Measurements from ENCODE around the gene KIFC3.
"Not testable (repeated sequence)": the region's sequence is repeated elsewhere in the genome, so short reads cannot be mapped to it uniquely, and the experiment has no call there.

The KIFC3 gene

DNA sequence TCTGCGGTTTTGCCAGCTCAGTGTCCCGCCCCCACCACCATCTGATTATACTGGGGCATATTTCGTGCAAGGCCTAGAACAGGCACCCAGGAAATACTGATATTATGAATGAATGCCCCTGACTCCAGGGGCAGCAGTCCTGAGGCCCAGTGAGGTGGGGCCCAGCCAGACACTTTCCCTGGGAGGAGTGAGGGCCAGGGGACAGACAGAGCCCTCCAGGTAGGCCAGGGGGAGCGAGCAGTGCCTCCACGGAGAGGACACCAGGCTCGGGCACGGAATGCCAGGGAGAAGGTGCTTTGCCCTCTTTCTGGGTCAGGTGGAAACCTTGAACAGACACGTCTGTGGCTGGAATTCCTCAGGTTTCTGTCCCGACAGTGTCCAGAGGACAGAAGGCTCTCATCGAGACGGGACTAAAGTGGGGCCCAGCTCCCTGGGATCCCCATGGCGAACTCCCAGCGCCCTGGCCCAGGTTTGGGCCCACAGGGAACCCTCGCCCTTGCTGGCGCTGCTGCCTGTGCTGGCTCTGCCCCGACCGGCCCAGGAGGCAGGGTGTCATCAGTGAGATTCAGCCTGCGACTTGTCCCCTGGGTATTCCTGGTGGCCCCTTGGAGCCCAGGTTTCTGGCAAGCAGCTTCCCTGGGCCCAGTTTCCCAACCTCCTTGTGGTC, 62.4 kb downstream of the KIFC3 start:
- DNase-seq (ENCODE audit: low spot score), result no peak

DNA sequence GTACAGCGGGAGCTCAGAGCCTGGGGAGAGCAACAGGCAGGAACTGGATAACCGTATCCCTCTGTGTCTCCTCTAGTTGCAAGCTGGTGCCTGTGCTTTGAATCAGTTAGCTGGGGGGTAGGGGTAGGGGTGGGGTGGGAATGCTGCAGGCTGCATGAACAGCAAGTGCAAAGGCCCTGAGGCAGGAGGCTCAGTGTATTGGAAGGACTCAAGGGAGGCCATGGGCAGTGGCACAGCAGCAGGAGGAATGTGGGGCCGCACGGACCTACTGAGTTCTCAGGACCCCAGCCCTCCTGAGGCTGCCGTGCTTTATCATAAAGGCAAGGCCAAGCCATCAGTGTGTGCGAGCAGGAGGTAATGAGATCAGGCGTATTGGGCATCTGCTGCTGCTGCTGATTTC, 63.4 kb downstream of the KIFC3 start:
- DNase-seq (ENCODE audit: low spot score), result no peak

DNA sequence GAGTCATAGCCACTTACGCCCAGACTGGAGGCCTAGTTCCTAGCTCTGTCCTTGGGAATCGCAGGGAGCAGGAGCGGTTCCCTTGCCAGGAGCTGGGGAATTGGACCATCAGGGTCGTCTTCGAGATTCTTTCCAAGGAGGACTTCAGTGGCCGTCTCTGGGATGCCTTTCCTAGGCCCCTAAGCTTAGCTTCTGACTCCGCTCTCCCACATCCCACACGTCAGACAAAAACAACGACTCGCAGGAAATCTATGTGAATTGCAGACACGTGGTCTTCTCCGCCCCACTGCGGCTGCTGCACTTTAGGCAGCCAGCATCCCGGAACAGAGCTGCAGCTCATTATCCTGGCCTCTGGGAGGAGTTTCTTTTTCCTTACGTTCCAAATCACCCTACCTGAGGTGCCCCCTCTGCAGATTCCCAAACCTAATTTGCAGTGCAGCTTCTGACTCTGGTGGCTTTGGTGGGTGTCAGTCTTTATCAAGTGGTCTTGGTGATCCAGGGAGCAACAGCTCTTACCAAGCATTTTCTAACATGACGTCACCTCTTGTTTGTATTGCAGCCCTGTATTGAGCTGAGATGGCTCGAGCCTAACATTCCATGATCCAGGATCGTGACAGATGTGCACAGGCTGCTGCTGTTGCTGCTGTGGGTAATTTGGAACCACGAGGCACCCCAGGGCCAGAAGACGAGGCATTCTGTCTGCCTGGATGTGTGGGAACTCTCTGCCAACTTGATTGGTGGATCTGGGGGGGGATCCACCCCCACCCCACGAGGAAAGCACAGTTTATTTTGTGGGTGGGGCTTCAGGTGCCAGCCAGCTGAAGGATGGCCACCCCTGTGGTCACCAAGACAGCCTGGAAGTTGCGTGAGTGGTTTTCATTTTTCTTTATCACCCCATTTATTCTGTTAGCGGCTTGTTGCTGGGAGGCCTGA, 65.6 kb downstream of the KIFC3 start:
- peak; percentile 72 for DNase-seq (ENCODE audit: low spot score)

DNA sequence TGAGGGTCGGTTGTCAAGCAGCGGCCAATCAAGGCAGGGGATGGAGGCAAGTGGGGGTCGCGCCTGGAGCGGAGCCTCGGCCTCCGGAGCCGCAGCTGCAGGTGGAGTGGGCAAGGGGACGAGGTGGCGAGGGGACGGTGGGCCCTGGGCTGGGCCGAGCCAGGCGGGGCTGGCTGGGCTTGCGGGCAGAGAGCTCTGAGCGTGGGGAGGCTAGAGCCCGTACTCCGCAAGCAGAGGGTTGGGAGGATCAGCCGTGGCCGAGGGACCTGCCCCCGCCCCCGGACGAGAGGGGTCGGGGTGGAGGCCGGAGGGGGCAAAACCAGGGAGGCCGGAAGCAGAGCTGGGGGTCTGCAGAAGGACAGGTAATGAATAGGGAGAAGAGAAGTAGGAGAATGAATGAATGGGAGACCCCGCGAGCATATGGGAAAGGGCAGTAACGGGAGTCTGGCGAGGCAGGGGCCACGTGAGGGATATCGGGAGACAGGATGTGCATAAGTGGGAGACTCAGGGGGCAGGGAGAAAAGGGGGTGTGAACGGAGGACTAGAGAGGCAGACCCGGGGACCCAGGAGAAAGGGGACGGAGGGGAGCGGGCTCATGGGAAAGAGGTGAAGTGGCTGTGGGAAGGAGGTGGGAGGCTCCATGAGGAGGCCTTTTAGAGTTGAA, 66.4 kb downstream of the KIFC3 start, which contains the start of gene KATNB1:
KATNB1 (plus strand) TSS at position 16 of the 664 bp plus-strand sequence. CDS start 1,474 bp downstream, outside the sequence.
- peak; percentile 5 for DNase-seq (ENCODE audit: low spot score)

DNA sequence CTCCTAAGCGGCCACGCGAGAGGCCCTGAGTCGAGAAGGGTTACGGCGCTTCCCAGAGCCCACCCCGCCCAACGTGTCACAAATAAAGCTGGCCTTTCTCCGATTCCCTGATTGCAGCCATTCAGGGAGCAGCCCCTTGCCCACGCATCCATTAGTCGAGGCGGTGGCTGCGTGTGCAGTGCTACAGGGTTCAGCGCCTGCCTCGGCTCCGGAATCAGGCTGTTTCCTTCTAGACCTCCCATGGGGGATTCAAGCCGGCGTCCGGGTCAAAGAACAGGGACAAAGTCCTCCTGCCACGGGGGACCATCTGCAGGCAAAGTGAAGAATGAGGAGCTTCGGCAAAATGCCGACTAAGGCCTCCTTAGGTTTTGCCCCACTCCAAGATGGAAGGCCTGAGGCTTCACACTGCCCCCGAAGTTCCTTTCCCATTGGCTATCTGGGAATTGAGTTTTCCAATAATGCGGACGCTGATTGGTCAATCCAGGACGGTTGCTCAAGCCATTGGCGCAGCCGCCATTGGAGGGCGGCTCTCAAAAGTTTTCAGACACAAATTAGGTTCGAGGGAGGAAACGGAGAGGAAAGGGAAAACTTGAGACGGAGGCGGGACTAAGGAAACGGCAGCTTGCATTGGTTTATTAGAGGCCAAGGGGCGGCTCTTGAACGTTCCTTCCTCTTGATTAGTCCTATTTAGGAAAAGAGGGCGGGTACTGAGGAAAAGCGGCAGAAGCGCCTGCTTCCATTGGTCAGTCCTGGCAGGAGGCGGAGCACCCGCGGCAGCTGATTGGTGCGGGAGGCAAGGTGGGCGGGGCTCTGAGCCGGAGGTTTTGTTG, 67.2 kb downstream of the KIFC3 start:
- peak; percentile 95 for DNase-seq (ENCODE audit: low spot score)

DNA sequence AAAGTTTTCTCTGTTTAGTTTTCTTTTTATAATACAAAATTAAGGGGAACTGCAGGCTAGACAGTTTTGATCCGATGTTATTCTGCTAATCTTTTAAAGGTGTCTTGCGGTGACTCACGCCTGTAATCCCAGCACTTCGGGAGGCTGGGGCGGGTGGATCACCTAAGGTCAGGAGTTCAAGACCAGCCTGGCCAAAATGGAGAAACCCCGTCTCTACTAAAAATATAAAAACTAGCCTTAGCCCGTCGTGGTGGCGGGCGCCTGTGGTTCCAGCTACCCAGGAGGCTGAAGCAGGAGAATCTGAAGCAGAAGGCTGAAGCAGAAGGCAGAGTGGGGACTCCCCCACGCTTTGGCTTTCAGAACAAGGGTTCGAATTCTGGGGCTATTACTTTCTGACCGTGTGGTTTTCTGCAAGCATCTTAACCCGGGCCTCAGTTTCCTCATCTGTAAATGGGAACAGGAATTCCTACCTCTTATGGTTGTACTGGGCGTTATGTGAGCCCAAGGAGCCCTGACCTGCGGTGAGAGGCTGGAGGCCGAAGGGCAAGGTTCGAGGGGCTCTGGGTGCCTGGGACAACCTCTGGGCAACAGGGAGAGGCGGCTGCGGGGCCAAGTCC, 67.9 kb downstream of the KIFC3 start:
- no peak for DNase-seq (ENCODE audit: low spot score)

DNA sequence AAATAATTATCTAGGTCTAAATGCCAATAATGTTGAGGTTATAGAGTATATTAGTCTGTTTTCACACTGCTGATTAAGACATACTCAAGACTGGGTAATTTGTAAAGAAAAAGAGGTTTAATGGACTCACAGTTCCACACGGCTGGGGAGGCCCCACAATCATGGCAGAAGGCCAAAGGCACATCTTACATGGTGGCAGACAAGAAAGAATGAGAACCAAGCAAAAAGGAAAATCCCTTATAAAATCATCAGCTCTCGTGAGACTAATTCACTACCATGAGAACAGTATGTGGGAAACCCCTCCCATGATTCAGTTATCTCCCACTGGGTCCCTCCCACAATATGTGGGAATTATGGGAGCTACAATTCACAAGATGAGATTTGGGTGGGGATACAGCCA, 69.6 kb downstream of the KIFC3 start:
- no peak for DNase-seq (ENCODE audit: low spot score)

DNA sequence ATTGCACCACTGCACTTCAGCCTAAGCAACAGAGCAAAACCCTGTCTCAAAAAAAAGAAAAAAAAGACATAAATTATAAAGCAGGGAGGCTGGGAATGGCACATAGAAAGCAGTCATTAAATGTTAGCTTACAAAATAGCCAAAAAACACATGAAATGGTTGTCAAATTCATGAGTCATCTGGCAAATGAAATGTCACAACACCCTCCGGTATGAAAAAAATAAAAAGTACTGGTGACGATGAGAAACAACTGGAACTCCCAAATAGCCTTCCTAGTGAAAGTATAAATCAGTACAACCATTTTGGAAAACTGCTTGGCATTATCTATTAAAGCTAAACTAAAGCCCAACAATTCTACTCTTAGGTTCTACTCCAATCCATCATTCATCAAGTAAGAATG, 70.3 kb downstream of the KIFC3 start:
- no peak for DNase-seq (ENCODE audit: low spot score)

DNA sequence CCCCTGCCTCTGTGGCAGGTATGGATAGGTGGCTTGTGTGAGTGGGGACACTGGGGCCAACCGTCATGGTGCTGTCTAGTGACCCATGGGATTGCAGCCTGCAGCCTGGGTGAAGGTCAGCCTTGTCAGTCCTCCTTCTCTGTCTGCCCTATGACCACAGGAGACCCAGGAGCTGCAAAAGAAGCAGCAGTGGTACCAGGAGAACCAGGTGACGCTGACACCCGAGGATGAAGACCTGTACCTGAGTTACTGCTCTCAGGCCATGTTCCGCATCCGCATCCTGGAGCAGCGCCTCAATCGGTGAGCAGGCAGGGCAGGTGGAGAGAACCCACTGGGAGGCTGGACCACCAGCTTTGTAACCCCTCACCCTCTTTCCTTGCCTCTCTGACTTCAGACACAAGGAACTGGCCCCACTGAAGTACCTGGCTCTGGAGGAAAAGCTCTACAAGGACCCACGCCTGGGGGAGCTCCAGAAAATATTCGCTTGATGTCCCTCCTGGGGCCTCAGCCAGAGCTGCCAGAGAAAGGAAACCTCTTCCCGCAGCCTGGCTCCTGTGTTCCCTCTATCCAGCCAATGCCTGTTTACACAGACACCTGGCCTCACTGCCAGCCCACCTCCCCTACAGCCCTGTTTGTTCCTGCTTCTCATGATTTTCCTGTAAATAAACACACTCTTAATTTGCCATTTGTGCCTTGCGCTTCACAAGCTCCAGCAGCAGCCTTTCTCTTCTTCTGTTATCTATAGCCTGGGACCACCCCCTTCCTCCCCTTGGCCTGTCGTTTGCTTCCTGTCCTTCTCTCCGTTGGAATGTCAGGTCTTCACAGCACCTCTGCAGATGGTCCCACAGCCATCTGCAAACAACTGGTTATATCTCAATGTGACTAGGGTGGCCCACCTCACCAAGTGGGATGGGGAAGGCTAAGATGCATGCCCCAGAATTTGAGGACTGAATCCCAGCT, 71.2 kb downstream of the KIFC3 start:
- peak; percentile 3 for DNase-seq (ENCODE audit: low spot score)

DNA sequence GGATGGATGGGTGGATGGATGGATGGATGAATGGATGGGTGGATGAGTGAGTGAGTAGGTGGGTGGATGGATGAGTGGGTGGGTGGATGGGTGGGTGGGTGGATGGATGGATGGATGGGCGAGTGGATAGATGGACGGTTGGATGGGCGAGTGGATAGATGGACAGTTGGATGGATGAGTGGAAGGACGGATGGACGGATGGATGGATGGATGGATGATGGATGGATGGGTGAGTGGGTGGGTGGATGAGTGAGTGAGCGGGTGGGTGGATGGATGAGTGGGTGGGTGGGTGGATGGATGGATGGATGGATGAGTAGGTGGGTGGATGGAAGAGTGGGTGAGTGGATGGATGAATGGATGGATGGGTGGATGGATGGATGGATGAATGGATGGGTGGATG, 72.4 kb downstream of the KIFC3 start:
- not testable (repeated sequence) for DNase-seq (ENCODE audit: low spot score)

DNA sequence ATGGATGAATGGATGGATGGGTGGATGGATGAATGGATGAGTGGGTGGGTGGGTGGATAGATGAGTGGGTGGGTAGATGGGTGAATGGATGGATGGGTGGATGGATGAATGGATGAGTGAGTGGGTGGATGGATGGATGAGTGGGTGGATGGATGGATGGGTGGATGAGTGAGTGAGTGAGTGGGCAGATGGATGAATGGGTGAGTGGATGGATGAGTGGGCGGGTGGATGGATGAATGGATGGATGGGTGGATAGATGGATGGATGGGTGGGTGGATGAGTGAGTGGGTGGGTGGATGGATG, 73.2 kb downstream of the KIFC3 start:
- no peak for DNase-seq (ENCODE audit: low spot score)

DNA sequence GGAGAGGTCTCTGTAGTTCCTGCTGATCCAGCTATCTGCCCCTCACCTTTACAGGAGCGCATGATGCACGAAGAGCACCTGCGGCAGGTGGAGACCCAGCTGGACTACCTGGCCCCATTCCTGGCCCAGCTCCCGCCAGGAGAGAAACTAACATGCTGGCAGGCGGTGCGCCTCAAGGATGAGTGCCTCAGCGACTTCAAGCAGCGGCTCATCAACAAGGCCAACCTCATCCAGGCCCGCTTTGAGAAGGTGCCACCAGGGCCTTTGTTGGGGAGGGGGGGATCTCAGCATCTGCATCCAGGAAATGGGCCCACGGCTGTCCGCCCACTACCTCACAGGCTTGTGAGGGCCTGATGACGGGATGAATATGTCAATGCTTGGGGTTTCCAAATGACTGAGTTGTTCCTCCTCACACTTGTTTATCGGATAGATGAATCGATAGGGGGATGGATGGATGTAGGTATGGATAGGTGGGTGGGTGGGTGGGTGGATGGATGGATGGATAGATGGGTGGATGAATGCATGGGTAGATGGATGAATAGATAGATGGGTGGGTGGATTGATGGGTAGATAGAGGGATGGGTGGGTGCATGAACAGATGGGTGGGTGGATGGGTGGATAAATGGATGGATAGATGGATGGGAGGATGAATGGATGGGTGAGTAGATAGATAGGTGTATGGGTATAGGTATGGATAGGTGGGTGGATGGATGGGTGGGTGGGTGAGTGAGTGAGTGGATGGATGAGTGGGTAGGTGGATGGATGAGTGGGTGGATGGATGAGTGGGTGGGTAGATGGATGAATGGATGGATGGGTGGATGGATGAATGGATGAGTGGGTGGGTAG, 73.7 kb downstream of the KIFC3 start:
- DNase-seq (ENCODE audit: low spot score), result peak; percentile 1

DNA sequence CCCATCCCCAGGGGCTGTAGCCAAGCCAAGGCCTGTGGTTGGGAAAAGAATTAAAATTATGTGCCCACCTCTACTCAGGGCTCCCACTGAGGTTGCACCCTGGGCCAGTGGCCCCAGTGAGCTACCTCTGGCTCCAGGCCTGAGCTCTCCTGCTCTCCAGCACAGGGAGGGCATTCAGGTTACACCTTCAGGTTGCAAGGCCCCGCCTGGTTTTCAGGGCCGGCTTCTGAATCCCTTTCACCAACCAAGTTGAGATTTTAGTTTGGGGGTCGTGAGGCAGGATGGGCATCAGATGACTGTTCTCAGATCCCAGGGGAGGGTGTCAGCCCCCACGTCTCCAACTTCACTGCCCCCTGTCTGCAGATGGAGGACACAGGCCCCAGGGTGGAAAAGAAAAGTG, 74.7 kb downstream of the KIFC3 start:
- DNase-seq (ENCODE audit: low spot score), result no peak

DNA sequence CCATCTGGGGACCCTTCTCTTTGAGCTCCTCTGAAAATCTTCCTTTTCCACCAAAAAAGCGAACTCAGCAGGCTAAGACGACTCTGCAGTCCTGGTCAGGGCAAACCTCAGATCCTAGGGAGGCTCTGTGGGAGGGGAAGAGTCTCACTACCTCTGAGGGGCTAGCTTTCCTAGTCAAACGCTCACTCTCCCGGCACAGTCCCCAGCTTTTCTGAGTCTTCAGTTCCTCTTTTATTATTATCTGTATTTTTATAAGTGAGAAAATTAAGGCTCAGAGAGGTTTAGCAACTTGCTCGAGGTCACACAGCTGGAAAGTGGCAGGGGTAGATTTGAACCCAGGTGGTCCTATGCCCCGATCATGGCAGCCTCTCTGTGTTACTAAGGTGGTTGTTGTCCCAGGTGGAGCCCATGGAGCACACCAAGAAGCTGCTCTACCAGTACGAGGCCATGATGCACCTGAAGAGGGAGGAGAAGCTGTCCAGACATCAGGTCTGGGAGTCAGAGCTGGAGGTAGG, 75.8 kb downstream of the KIFC3 start:
- DNase-seq (ENCODE audit: low spot score), result no peak

DNA sequence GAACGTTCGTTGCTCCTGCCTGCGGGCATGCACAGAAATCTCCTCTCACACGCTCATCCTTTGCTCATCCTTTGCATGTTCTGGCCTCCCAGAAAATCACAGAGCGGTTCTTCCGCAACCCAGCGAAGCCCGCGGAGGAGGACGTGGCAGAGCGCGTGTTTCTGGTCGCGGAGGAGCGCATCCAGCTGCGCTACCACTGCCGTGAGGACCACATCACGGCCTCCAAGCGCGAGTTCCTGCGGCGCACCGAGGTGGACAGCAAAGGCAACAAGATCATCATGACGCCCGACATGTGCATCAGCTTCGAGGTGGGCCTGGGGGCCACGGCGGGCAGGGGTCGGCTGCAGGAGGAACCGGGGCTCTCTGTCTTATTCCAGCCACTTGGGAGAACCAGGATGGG, 76.3 kb downstream of the KIFC3 start:
- DNase-seq (ENCODE audit: low spot score), result no peak

DNA sequence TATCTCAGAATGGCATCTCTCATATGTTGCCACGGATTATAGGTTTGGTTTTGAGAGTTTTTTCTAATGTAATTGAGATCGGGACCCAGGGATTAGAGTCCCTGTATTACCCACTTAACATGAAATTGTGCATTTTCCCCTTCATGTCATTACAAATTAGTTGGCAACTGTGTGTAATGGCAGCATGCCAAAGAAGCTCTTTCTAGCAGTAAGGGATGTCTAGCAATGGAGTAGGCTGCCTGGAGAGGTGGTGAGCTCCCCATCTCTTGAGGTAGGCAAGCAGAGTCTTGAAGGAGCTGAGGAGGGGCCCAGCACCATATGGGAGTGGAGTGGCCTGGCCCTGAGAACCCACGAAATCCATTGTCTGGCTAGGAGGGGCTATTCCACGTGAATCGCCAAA, 76.7 kb downstream of the KIFC3 start:
- no peak for DNase-seq (ENCODE audit: low spot score)

DNA sequence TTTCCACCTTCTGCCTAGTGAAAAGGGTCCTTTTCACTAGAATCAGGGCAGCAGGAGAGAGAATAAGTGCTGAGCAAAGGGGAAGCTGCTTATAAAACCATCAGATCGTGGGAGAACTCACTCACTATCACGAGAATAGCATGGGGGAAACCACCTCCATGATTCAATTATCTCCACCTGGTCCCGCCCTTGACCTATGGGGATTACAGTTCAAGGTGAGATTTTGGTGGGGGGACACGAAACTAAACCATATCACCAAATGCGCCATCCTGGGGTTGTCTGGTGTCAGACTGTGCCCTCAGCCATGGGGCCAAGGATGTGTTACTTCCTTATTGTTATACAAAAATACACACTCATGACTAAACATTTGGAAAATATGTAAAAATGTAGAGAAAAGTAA, 77.1 kb downstream of the KIFC3 start:
- no peak for DNase-seq (ENCODE audit: low spot score)

DNA sequence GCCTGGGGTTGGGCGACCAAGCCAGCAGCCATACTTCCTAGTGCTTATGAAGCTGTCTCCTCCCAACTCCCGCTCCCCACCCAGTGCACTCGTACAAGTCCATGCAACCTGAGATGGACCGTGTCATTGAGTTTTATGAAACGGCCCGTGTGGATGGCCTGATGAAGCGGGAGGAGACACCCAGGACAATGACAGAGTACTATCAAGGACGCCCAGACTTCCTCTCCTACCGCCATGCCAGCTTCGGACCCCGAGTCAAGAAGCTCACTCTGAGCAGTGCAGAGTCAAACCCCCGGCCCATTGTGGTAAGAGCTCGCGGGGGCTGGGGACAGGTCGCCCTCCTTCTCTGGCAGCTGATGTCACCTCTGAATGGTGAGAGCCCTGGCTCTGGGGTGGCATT, 77.8 kb downstream of the KIFC3 start:
- no peak for DNase-seq (ENCODE audit: low spot score)

DNA sequence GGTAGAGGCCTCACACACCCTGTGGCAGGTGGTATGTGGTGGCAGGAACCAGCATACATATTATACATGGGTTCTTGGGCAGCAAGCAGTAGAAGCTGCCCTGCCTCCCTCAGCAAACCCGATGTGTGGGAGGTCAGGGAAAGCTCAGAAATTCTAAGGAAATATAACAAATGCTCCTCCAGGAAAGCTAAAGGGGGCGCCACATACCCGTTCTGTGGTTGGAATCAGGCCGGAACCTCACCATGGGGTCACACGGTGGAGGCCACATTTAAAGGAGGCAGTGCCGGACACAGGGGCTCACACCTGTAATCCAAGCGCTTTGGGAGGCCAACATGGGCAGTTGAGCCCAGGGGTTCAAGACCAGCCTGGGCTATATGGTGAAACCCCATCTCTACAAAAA, 79.1 kb downstream of the KIFC3 start:
- no peak for DNase-seq (ENCODE audit: low spot score)
